Neural crest cell (in vitro differentiated cells): Measurements from ENCODE around the gene MYO16. TPM values are rescaled to one million over a fixed set of nuclear protein-coding genes. Genes with fewer than 3 reads are reported as not detected.

Experiments used
- DNase-seq: peaks from one replicate; pipeline ENCODE4 v3.0.0; 2021; ENCODE audit warnings: low read depth, mixed read lengths, low spot score
- H3K27ac Mint-ChIP-seq: one replicate; pipeline ENCODE4 v1.8.0; 2021; ENCODE audit warnings: mild to moderate bottlenecking, mixed read lengths; ENCODE audit not compliant: unreplicated experiment
- H3K27me3 Mint-ChIP-seq: 2 replicates; pipeline ENCODE4 v1.8.0; 2021; ENCODE audit warnings: low read depth, mild to moderate bottlenecking, mixed read lengths
- H3K36me3 Mint-ChIP-seq: 2 replicates; pipeline ENCODE4 v1.8.0; 2021; ENCODE audit warnings: low read depth, mild to moderate bottlenecking, mixed read lengths
- H3K4me1 Mint-ChIP-seq: 2 replicates; pipeline ENCODE4 v1.8.0; 2021; ENCODE audit warnings: mixed read lengths
- H3K4me3 Mint-ChIP-seq: one replicate; pipeline ENCODE4 v1.8.0; 2021; ENCODE audit warnings: mild to moderate bottlenecking, mixed read lengths
- H3K9me3 Mint-ChIP-seq: 2 replicates; pipeline ENCODE4 v1.8.0; 2021; ENCODE audit warnings: mixed read lengths
- CTCF ChIP-seq: fragments of 200-600 bp; sonication (generic); conservative IDR thresholded peaks from 2 replicates; pipeline ENCODE4 v1.5.0; 2021; ENCODE audit warnings: antibody characterized with exemption, mild to moderate bottlenecking
- long read RNA-seq: library from polyadenylated mRNA; unstranded; transcript quantifications from one replicate; pipeline ENCODE4 v2.0.0, GENCODE V29; 2020
- total RNA-seq: library from RNA; stranded (reverse); gene quantifications from 2 replicates; pipeline ENCODE4 v1.2.1, GENCODE V29; 2021

MYO16 gene
- 3.0 and 3.3 TPM in 2 replicates for total RNA-seq
- long read RNA-seq, partial matches to known transcripts: 0 of 1 reads
- long read RNA-seq, other reads (novel, unspliced or antisense): 1 of 1 reads

GRCh38 chr13:108629181-108629752 is at the start of gene MYO16:
MYO16 (plus strand) TSS chr13:108629611; CDS start chr13:108629845, 234 bp downstream.
- Mint-ChIP-seq H3K4me3 (no peak within 1 kb of the TSS), H3K27me3 (peaks cover 5% of the 10 kb centered on the region), H3K9me3 (no peaks in the 10 kb centered on the region), H3K36me3 (peaks cover 3% of the 10 kb centered on the region), H3K4me1 (peaks cover 5% of the 10 kb centered on the region), H3K27ac (no peak within 1 kb of the TSS)
- no peak for TF ChIP-seq CTCF
- DNase-seq: no peak

- H3K9me3 Mint-ChIP-seq: peaks cover 4% of the 10 kb centered on the region
- no peak for DNase-seq
- no peak overlapping the region for H3K27ac Mint-ChIP-seq
- H3K4me1 Mint-ChIP-seq: peaks cover 5% of the 10 kb centered on the region
- H3K27me3 Mint-ChIP-seq: peaks cover 7% of the 10 kb centered on the region
- no peak for TF ChIP-seq CTCF
- peaks cover 6% of the 10 kb centered on the region for H3K36me3 Mint-ChIP-seq
- no peak overlapping the region for H3K4me3 Mint-ChIP-seq
Observed at GRCh38 chr13:108586826-108587225, 42.6 kb upstream of the MYO16 start.

GRCh38 chr13:108588516-108588915 is 40.9 kb upstream of the MYO16 start:
- Mint-ChIP-seq H3K27me3 (peaks cover 3% of the 10 kb centered on the region), H3K9me3 (peaks cover 4% of the 10 kb centered on the region), H3K4me1 (peaks cover 5% of the 10 kb centered on the region), H3K36me3 (peaks cover 6% of the 10 kb centered on the region), H3K4me3 (no peak overlapping the region), H3K27ac (no peak overlapping the region)
- no peak for DNase-seq
- TF ChIP-seq CTCF: no peak

GRCh38 chr13:108594153-108594552 is 35.3 kb upstream of the MYO16 start:
- H3K36me3 Mint-ChIP-seq: no peaks in the 10 kb centered on the region
- H3K4me1 Mint-ChIP-seq: peaks cover 26% of the 10 kb centered on the region
- no peaks in the 10 kb centered on the region for H3K9me3 Mint-ChIP-seq
- H3K27me3 Mint-ChIP-seq: peaks cover 21% of the 10 kb centered on the region
- no peak for DNase-seq
- no peak overlapping the region for H3K4me3 Mint-ChIP-seq
- no peak overlapping the region for H3K27ac Mint-ChIP-seq
- no peak for TF ChIP-seq CTCF

- peaks cover 3% of the 10 kb centered on the region for H3K9me3 Mint-ChIP-seq
- H3K4me3 Mint-ChIP-seq: no peak overlapping the region
- H3K4me1 Mint-ChIP-seq: peaks cover 33% of the 10 kb centered on the region
- no peaks in the 10 kb centered on the region for H3K36me3 Mint-ChIP-seq
- H3K27ac Mint-ChIP-seq: no peak overlapping the region
- no peak for DNase-seq
- peaks cover 21% of the 10 kb centered on the region for H3K27me3 Mint-ChIP-seq
- TF ChIP-seq CTCF: no peak
Observed at GRCh38 chr13:108595436-108596274, 33.8 kb upstream of the MYO16 start.
